HFF-Myc (cell line): ENCODE data around the gene CLCNKB.

Experiments used
- DNase-seq: peaks from one replicate; pipeline ENCODE4 v3.0.0-alpha.2; 2011; ENCODE audit warnings: low read depth; ENCODE audit errors: extremely low read depth
- H3K4me3 ChIP-seq: replicated peaks from 2 replicates; pipeline ENCODE4 v1.5.1; 2011; ENCODE audit warnings: low read depth, mild to moderate bottlenecking, control low read depth, low read length
- TF ChIP-seq, protein P1 (sequence below): IDR thresholded peaks from 2 replicates; pipeline ENCODE4 v1.5.1; 2012; ENCODE audit warnings: mild to moderate bottlenecking, low read depth, low read length, control low read depth; ENCODE audit errors: missing control alignments

CLCNKB gene

DNA sequence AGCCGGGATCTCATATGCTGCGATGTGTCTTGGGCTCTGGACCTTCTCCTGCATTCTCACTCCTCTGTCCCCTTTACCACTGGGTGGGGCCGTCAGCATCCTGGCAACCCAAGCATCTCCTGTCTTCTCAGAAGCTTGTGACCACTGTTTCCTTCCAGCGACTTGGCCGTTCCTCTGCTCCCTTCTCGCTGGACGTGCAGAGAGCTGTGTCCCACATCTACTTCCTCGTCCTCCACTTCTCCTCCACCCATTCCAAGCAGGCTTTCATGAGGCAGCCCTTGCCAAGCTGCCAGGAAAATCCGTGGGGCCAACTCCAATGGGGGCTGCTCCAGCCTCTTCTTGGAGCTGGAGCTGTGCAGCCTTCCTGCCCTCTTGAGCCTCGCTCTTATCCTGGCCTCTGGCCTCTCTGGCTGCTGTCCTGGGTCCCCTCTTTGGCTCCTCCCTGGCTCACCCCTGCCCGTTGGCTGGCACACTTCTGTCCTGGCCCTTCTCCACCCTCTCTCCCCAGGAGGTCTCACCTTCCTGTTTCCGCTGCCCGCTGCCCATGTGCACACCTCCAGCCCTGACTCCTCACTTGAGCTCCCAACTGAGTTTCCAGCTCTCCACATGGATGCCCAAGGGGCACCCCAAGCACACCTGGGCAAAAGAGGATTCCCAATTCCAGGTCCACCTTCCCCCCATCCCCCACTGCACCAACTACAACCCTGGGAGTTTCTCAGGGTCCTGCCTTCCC, 21.1 kb downstream of the CLCNKB start:
- no peak overlapping the region for H3K4me3 ChIP-seq
- TF ChIP-seq, protein P1, sequence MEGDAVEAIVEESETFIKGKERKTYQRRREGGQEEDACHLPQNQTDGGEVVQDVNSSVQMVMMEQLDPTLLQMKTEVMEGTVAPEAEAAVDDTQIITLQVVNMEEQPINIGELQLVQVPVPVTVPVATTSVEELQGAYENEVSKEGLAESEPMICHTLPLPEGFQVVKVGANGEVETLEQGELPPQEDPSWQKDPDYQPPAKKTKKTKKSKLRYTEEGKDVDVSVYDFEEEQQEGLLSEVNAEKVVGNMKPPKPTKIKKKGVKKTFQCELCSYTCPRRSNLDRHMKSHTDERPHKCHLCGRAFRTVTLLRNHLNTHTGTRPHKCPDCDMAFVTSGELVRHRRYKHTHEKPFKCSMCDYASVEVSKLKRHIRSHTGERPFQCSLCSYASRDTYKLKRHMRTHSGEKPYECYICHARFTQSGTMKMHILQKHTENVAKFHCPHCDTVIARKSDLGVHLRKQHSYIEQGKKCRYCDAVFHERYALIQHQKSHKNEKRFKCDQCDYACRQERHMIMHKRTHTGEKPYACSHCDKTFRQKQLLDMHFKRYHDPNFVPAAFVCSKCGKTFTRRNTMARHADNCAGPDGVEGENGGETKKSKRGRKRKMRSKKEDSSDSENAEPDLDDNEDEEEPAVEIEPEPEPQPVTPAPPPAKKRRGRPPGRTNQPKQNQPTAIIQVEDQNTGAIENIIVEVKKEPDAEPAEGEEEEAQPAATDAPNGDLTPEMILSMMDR = no peak
- no peak for DNase-seq

DNA sequence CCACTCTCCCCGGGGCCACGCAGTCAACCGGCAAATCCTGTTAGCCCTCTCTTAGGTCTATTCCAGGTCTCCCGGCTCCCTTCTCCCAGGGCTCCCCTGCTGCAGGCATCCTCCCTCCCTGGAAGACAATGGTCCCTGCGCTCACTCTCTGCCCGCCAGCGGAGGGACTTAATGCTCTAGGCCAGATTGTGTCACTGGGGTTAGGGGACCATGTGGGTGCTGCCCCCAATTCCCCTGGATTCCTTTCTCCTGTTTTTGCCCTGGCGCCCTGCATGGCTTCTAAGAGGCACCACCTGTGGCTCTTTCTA, 21.6 kb downstream of the CLCNKB start:
- DNase-seq = no peak
- H3K4me3 ChIP-seq = no peak overlapping the region
- TF ChIP-seq, protein P1 = no peak

DNA sequence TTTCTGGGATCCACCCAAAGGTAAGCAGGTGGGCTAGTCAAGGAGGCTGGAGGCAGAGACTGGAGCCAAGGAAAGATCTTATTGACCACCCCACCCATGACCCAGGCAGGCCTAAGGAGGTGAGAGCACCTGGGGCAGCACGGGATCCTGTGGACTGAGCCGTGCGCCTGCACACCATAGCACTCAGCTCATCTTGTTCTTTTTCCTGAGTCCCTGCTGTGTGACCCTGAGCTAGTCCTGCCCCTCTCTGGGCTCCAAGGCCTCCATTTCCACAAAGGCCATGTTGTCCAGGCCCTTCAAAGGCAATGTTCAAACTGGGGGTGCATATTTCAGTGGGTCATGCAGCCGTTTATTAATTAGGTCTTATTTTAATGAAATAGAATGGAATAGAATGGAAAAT, 22.7 kb downstream of the CLCNKB start:
- TF ChIP-seq, protein P1 = no peak
- DNase-seq = no peak
- no peak overlapping the region for H3K4me3 ChIP-seq

DNA sequence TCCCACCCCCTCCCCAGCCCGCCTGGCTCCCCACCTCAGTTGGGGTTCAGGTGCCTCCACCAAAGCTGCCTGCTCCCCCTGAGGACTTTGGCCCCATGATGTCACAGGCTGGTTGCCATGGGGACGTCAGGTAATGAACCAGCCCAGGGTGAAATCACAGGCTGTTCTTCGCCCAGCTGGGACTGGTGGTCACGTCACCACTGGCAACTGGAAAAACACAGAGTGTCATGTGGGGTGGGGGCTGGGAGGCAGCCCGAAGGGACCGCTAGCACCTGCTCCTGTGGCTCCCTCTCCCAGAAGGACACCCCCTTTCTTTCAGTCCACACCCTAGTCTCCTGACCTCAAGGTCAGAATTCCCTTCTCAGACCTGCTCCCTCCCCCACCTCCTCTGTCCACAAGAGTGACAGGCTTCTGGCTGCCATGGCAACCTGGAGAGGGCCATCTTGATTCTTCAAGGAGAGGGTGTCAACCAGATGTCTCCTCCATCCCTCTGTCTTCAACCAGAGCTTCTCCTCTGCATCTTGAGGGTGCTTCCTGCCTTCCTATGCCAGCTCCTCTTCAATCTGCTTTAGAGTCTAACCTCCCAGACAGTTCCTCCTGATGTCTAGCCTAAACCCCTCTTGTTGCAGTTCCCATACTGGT, 23.7 kb downstream of the CLCNKB start:
- H3K4me3 ChIP-seq = no peak overlapping the region
- TF ChIP-seq, protein P1 = no peak
- DNase-seq = no peak

DNA sequence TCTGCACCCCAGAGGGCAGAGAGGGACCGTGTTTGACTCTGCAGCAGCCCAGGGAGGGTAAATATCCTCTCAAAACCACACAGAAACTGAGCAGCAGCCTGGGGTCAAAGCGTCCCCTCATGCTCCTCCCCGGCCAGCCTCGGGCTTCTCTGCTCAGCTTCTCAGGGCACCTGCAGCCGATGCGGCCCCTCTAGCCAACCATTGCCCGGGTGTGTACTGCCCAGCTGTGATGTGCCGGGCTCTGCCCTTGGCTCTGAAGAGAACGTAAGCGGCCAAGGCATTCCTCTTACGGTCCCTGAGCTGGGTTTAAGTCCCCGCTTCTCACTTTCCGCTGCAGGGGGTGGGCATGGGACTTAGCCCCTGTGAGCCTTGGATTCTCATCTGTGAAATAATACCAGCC, 24.4 kb downstream of the CLCNKB start:
- no peak overlapping the region for H3K4me3 ChIP-seq
- DNase-seq = no peak
- TF ChIP-seq, protein P1 = no peak

DNA sequence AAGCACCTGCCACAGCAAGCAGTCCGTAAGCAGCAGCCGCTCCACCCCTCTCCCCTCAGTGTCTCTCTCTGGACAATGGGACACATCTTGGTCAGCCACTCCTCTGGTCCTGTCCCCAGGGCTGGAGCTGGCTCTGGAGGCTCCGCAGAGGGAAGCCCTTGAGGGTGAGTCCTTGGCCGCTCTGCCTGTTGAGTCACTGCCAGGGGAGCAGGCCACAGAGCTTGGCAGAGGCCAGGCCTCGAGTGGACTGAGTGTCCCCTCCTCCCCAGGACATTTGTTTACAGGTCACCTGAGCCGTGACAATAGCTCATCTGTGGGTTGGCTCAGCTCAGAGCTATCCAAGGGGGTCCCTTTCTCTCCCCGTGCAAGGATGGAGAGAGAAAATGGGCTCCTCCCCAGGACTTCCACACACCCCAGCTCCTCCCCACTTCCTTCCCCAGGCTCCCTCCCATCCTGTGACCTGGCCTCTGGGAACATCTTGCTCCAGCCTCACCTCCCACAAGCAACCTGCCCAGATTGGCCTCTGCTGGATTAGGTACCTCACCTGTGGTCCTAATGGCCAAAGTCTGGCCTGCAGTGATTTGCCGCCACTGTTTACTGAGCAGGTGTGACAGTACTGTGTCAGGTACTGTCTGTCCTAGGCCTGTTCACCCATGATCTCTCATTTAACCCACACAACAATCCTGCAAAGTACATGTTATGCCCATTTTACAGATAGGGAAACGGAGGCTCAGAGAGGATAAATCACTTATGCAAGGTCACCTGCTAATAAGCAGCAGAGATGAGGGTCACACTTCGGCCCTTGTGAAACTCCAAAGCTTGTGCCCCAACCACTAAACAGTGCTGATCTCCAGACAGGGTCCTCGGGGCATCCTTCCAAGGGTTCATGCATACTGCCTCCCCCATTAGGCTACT, 25.0 kb downstream of the CLCNKB start:
- DNase-seq = no peak
- TF ChIP-seq, protein P1 = no peak
- no peak overlapping the region for H3K4me3 ChIP-seq
